ENCODE data around the gene PLEK.
"Not testable (repeated sequence)": the region's sequence is repeated elsewhere in the genome, so short reads cannot be mapped to it uniquely, and the experiment has no call there.

Gene PLEK

GRCh38 chr2:68418855-68419254 lies 53.8 kb downstream of the PLEK start:
- DNase-seq: no peak

- DNase-seq: no peak
Observed at GRCh38 chr2:68420254-68420910, 55.3 kb downstream of the PLEK start.

- no peak for DNase-seq
Observed at GRCh38 chr2:68423966-68424650, 59.0 kb downstream of the PLEK start.

GRCh38 chr2:68425503-68425902 lies 60.4 kb downstream of the PLEK start:
- no peak for DNase-seq

- no peak for DNase-seq
Observed at GRCh38 chr2:68426446-68426845, 61.4 kb downstream of the PLEK start.

GRCh38 chr2:68426848-68427579 lies 61.9 kb downstream of the PLEK start:
- DNase-seq: peak; percentile 9

- DNase-seq: no peak
Observed at GRCh38 chr2:68428126-68428525, 63.0 kb downstream of the PLEK start.

GRCh38 chr2:68428746-68429145 lies 63.7 kb downstream of the PLEK start:
- no peak for DNase-seq

DNA sequence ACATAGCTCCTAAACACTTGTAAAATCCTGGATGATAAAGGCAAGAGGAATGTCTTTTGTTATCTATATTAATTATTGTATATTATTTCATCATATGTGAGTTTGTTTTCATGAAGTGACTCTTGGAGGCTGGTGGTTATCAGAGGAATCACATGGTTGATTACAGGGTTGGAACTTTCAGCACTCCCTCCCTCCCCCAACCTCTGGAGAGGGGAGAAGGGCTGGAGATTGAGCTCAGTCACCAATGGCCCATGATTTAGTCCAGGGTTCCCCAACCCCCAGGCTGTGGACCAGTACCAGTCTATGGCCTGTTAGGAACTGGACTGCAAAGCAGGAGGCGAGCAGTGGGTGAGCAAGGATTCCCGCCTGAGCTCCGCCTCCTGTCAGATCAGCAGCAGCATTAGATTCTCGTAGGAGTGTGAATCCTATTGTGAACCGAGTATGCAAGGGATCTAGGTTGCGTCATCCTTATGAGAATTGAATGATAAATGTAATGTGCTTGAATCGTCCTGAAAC lies 64.3 kb downstream of the PLEK start:
- no peak for DNase-seq

- DNase-seq: no peak
Observed at GRCh38 chr2:68431316-68431972, 66.4 kb downstream of the PLEK start.

DNA sequence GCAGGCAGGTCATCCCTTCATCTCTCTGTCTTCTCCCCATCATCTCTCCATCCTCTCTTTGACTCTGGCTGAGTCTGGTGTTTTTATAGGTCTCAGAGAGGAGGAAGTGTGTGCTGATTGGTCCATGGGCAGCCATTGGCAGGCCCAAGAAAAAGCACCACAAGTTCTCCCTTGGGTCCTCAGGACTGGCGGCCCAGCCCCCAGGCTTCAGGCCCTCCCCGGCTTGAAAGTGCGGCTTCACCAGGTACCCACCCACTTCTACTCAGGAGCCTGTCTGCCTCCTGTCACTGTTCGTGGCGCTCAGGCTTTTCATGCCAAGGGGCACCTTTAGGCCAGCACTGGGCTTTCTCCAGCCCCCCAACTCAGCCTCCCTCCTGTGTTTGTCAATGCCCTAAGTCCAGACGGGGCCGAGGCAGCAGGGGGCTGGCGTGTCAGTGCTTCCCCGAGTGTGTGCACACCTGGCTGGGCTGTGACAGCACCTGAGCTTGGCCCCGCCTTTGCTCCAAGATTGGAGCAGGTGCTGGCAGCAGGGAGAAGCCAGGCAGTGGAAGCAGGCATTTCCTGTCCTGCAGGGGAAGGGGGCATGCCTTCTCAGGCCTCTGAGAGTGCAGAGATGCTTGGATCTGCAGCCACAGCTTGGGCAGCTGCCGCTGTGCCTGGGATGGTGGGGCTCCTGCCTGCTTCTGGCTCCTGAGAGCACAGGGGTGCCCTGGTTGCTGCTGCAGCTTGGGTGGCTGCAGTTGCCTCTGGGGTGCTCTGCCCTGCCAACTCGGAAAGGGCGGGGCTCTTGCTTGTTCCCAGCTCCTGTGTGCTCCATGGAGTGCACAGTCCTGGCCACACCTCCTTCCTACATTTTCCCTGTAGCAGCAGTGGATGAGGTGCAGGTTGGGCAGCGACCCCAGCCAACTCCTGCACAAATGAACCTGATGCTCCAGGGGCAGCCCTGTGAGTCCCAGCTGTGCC lies 67.9 kb downstream of the PLEK start:
- no peak for DNase-seq

GRCh38 chr2:68434981-68435380 lies 69.9 kb downstream of the PLEK start:
- DNase-seq: no peak

DNA sequence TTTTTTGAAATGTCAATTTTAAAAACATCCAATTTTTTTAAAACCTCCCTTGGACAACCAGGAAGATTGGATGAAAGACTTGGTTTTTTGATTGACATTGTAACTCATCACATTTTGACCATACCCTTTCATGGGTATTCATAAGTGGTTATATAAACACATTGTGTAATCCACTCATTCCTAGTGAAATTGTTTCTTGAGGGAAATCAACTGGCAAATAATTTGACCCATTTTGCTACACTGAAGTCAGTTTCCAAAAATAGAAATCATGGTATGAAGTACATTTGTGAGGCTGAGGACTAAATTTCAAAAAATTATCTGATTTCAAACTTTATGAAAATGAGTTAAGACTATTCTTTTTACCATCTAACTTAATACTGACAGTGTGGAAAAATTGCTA lies 70.5 kb downstream of the PLEK start:
- DNase-seq: no peak

DNA sequence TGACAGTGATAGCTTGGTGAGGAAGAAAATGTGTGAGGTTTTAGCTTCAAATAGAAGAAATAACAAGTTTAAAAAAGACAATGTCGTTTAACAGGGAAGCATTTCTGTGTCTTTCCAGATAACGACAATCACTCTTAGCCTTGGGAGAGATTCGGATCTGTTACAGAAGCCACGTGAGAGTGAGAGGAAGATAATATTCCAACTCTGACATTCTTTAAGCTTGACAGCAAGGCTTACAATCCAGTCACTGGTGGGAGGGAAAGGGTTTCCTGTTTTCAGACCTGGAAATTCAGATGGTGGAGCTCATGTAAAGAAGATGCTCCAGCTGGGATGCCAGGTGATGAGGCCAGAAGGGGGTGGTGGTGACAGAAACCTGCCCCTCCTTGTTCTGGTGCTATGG lies 71.2 kb downstream of the PLEK start:
- no peak for DNase-seq

DNA sequence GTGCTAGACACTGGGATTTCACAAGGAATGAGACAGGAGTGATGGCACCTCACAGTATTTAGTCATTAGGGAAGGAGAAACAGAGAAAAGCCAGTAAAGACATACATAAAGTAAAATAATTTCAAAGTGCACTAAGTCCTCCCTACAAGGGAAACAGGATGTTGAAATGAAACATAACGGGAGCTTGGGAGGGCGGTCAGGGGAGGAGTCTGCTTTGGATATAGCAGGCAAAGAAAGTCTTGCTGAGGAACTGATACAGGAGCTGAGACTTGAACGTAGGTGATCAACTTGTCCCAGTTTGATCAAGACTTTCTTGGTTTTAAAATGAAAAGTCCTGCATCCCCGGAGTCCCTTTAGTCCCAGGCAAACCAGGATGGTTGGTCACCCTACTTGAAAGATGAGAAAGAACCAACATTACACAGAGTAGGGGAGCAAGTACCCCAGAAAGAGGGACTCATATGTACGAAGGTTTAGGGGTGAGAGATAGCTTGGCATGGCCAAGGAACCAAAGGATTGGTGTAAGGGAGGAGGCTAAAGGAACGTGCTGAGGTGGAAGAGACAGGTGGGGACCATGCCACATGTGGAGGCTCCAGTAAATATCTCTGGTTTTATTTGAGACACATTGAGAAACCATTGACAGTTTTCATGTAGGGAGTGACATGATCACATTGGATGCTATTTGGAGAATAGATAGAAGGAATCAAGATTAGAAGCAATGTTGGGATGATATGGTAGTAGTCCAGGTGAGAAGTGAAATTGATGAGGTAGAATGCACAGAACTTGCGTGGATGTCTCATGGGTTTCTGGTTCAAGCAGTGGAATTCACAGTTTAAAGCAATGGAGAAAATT lies 73.6 kb downstream of the PLEK start:
- DNase-seq: no peak

GRCh38 chr2:68441179-68441993 lies 76.3 kb downstream of the PLEK start:
- peak; percentile 83 for DNase-seq

- no peak for DNase-seq
Observed at GRCh38 chr2:68441994-68442322, 76.9 kb downstream of the PLEK start.

DNA sequence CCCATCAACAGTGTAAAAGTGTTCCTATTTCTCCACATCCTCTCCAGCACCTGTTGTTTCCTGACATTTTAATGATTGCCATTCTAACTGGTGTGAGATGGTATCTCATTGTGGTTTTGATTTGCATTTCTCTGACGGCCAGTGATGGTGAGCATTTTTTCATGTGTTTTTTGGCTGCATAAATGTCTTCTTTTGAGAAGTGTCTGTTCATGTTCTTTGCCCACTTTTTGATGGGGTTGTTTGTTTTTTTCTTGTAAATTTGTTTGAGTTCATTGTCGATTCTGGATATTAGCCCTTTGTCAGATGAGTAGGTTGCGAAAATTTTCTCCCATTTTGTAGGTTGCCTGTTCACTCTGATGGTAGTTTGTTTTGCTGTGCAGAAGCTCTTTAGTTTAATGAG lies 81.3 kb downstream of the PLEK start:
- DNase-seq: not testable (repeated sequence)

All from stimulated activated naive CD4-positive, alpha-beta T cell treated with Interleukin-2 at 50 U/mL for 16 hours (primary cell).